Measurements from ENCODE around the gene LRRC42.
A peak's percentile ranks its signal among the peaks of the same experiment; 100 is the strongest.

LRRC42 gene

DNA sequence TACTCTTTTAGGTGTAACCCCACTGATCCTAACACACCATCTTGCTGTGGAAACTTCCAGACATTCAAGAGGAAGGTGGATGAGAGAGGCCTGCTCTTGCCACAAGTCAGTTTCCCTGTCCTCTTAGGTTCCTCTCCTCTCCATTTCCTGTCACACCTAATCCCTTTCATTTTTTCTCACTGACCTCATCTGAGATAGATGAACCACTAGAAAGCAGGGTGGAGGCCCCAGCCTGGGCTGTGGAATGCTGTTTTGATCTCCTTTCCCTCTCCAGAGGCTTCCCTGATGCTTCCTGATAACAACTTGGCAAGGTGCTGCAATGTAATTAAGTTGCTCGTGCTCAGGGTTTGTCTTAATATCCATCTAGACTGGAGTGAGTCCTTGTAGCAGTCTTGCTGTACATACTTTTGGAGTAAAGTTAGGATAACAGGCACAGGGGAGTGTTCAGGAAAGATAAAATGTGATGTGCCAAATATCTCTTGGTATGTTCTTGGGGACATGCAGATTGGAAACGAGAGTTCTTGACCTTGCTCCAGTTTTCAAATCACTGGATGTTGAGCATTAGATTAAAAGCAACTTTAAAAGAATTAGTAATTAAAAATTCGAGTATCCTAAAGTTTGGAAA lies 11.2 kb downstream of the LRRC42 start:
- H3F3A ChIP-seq (ENCODE audit: insufficient read depth) = 0 out of 2 replicates have a peak, but pooled peaks cover 4% of the 10 kb centered on the region
- peaks cover 11% of the 10 kb centered on the region; the same call in 1 of the 2 replicates for H3K36me3 ChIP-seq (ENCODE audit: low read length)
- no peaks in the 10 kb centered on the region for H3K9me3 ChIP-seq (ENCODE audit: insufficient read depth, low read length)
- H3K4me3 ChIP-seq (ENCODE audit: insufficient read depth, low read length, poor library complexity, severe bottlenecking) = no peak overlapping the region
- no peaks in the 10 kb centered on the region; the same call in 1 of the 2 replicates for H3K79me2 ChIP-seq (ENCODE audit: insufficient read depth, low read length)
- H3K27ac ChIP-seq (ENCODE audit: low read depth, low read length) = no peak overlapping the region
- no peaks in the 10 kb centered on the region for H3K9me2 ChIP-seq (replicated peaks; ENCODE audit: insufficient read depth, low read length)
- H3K4me2 ChIP-seq (ENCODE audit: low read depth, low read length, poor library complexity, severe bottlenecking) = no peak overlapping the region
- H4K20me1 ChIP-seq (ENCODE audit: low read depth, low read length) = peaks cover 3% of the 10 kb centered on the region; the same call in 1 of the 2 replicates
- no peak overlapping the region for H2AFZ ChIP-seq (ENCODE audit: low read depth, low read length, severe bottlenecking)
- no peak overlapping the region for H3K9ac ChIP-seq (ENCODE audit: low read length)
- TF ChIP-seq EZH2phosphoT487 (conservative IDR thresholded peaks at IDR 0.05; ENCODE audit: low read length) (no peak), CTCF (IDR thresholded peaks at IDR 0.05; ENCODE audit: insufficient read depth, low read length, poor library complexity, severe bottlenecking) (no peak)
- no peaks in the 10 kb centered on the region for H3K27me3 ChIP-seq (ENCODE audit: low read length)

DNA sequence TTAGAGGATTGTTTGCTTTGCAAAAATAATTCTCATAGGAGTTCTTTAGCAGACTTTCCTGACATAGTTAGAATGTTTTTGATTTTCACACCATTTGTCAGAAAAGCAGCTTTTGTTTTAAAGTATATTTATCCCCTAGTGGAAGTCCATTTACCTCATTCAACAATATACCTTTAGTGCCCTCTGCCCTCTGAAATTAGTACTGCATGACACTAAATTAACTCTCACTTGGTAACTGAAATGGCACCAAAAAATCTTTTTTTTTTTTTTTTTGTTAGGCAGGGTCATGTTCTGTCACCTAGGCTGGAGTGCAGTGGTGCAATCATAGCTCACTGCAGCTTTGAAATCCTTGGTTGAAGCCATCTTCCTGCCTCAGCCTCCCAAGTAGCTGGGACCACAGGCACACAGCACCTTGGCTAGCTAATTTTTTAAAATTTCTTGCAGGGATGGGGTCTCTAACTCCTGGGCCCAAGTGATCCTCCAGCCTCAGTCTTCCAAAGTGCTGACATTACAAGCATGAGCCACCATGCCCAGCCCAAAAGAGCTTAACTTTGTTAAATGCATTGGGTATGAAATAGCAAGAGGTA lies 13.6 kb downstream of the LRRC42 start:
- Histone ChIP-seq H2AFZ (ENCODE audit: low read depth, low read length, severe bottlenecking) (no peak overlapping the region), H3K36me3 (ENCODE audit: low read length) (peaks cover 10% of the 10 kb centered on the region; the same call in 1 of the 2 replicates)

DNA sequence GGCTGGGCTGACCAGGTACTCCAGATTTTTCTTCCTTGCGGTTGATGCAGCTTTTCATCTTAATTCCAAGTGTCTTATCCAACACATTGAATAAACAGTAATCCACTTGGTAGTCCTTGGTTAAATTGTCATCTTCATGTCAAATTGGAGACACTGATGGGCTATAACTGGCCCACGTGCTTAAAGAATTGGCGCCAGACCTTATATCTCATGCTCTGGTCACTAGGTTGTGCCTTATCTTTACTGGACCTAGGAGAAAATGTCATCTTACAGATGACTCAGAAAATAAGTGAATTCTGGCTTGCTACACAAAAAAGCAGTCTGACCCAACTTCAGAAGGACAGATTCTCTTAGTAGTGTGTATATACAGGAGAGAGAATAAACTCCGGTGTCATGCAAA lies 16.2 kb downstream of the LRRC42 start:
- TF ChIP-seq EZH2phosphoT487 (conservative IDR thresholded peaks at IDR 0.05; ENCODE audit: low read length) (no peak), CTCF (IDR thresholded peaks at IDR 0.05; ENCODE audit: insufficient read depth, low read length, poor library complexity, severe bottlenecking) (no peak)
- Histone ChIP-seq H3K27ac (ENCODE audit: low read depth, low read length) (no peak overlapping the region), H3K36me3 (ENCODE audit: low read length) (peaks cover 10% of the 10 kb centered on the region; the same call in 1 of the 2 replicates), H4K20me1 (ENCODE audit: low read depth, low read length) (no peaks in the 10 kb centered on the region), H3K9ac (ENCODE audit: low read length) (no peak overlapping the region), H3F3A (ENCODE audit: insufficient read depth) (0 out of 2 replicates have a peak, but pooled peaks cover 4% of the 10 kb centered on the region), H3K9me3 (ENCODE audit: insufficient read depth, low read length) (no peaks in the 10 kb centered on the region), H2AFZ (ENCODE audit: low read depth, low read length, severe bottlenecking) (no peak overlapping the region), H3K27me3 (ENCODE audit: low read length) (no peaks in the 10 kb centered on the region), H3K79me2 (ENCODE audit: insufficient read depth, low read length) (no peaks in the 10 kb centered on the region), H3K9me2 (replicated peaks; ENCODE audit: insufficient read depth, low read length) (no peaks in the 10 kb centered on the region), H3K4me2 (ENCODE audit: low read depth, low read length, poor library complexity, severe bottlenecking) (no peak overlapping the region), H3K4me3 (ENCODE audit: insufficient read depth, low read length, poor library complexity, severe bottlenecking) (no peak overlapping the region)

More for the DNA sequence above, 13.6 kb downstream of the LRRC42 start:
- H3K9ac ChIP-seq (ENCODE audit: low read length) = no peak overlapping the region
- no peaks in the 10 kb centered on the region for H3K79me2 ChIP-seq (ENCODE audit: insufficient read depth, low read length)
- no peak overlapping the region for H3K4me3 ChIP-seq (ENCODE audit: insufficient read depth, low read length, poor library complexity, severe bottlenecking)
- no peak overlapping the region for H3K4me2 ChIP-seq (ENCODE audit: low read depth, low read length, poor library complexity, severe bottlenecking)
- no peaks in the 10 kb centered on the region for H3K9me2 ChIP-seq (replicated peaks; ENCODE audit: insufficient read depth, low read length)
- no peak for TF ChIP-seq EZH2phosphoT487 (conservative IDR thresholded peaks at IDR 0.05; ENCODE audit: low read length)
- peak; percentile 53 for TF ChIP-seq CTCF (IDR thresholded peaks at IDR 0.05; ENCODE audit: insufficient read depth, low read length, poor library complexity, severe bottlenecking)
- H3F3A ChIP-seq (ENCODE audit: insufficient read depth) = 0 out of 2 replicates have a peak, but pooled peaks cover 4% of the 10 kb centered on the region
- H3K27me3 ChIP-seq (ENCODE audit: low read length) = no peaks in the 10 kb centered on the region
- no peaks in the 10 kb centered on the region for H3K9me3 ChIP-seq (ENCODE audit: insufficient read depth, low read length)
- H4K20me1 ChIP-seq (ENCODE audit: low read depth, low read length) = no peaks in the 10 kb centered on the region; the same call in 1 of the 2 replicates
- no peak overlapping the region for H3K27ac ChIP-seq (ENCODE audit: low read depth, low read length)

Data from SU-DHL-6 (cell line).